ENCODE data around the gene PTPRB.
A peak's percentile ranks its signal among the peaks of the same experiment; 100 is the strongest.

Gene PTPRB

GRCh38 chr12:70592664-70593063 is 44.6 kb downstream of the PTPRB start:
- DNase-seq (ENCODE audit: low read depth) = no peak

GRCh38 chr12:70590549-70591226 is 46.5 kb downstream of the PTPRB start:
- DNase-seq (ENCODE audit: low read depth) = no peak

GRCh38 chr12:70590051-70590450 is 47.2 kb downstream of the PTPRB start:
- peak; percentile 23 for DNase-seq (ENCODE audit: low read depth)

- DNase-seq (ENCODE audit: low read depth) = no peak
Measured at GRCh38 chr12:70584332-70584731, 52.9 kb downstream of the PTPRB start.

GRCh38 chr12:70583251-70583650 is 54.0 kb downstream of the PTPRB start:
- DNase-seq (ENCODE audit: low read depth) = no peak

DNA sequence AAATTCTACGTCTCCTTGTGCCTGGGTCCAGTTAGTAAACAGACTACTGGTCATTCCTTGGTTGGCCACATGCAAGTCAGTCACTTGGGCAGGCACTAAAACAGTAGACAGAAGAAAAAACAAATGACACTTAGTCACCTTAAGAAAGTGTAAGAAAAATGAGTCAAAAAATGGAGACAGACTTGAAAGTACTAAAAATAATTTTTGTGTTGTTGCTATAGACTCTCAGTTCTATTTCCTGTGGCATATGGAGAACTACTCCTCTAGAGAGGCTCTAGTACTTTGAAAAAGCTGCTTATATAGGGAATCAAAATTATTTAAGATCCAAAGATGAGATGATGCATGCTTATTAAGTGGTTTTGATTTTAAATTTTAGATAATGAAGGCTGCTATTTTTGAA is 56.0 kb downstream of the PTPRB start:
- DNase-seq (ENCODE audit: low read depth) = no peak

- DNase-seq (ENCODE audit: low read depth) = no peak
Measured at GRCh38 chr12:70577283-70577634, 60.0 kb downstream of the PTPRB start.

DNA sequence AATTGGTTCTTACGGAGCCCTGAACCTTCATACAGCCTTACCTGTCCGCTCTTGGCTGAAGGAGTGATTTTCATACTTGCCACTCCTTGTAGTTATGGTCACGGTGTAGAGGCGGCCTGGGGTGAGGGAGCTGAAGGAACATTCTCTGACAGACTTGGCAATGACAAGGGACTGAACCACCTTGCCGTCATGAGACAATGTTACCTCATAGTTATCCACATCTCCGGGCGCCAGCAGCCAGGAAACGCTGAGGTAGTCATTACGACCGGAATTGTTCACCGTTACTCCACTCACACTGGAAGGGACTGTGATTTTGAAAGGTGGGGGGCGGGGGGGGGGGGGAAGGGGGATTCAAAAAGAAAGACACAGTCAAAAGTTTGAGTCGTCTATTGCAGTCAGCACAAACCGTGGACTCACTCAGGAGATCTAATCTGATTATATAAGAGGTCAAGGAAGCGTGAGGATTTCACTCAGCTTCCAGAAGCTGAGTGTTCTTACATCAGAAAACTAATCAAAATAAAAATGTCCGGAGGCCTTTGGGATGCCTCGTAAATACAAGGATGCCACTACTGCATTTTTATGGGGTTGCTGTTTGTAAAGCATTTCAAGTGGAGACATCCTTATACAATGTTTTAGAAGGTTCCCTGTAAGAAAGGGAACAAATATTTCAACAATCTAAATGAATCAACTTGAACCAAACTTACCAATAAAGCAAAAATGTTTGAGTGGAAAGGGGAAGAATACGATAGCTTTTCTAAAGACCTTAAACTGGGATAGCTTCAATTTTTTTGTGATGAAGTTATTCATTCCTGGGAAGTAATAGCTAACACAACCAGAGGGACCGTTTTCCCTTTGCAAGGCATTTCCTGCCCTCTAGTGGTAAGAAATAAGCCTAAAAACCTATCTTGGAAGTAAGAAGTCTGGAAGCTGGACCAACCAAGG is 60.6 kb downstream of the PTPRB start:
- DNase-seq (ENCODE audit: low read depth) = no peak

DNA sequence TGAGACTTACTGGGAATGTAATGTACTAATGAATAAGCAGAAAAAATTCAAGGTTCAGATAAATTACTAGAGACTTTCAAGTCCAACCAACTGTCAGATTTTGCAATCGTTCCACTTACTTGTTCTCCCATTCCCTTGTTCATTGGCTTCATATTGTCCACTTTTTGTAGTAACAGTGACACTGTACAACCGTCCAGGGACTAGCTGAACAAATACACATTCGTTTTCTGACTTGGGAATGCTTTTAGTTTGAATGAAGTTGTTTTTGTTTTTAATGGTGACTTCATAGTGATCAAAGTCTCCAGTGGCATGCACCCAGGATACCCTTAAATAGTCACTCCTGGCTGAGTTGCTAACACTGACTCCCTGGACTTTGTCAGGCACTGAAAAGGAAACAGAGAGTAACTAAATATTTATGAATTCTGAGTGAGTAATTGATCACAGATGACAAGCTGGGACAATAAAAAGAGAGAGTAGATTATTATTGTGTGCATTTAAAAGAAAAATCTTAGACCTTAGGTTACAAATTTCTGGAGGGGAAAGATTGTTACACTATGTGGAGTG is 65.4 kb downstream of the PTPRB start:
- DNase-seq (ENCODE audit: low read depth) = no peak

- DNase-seq (ENCODE audit: low read depth) = no peak
Measured at GRCh38 chr12:70571029-70571428, 66.2 kb downstream of the PTPRB start.

- DNase-seq (ENCODE audit: low read depth) = no peak
Measured at GRCh38 chr12:70561550-70561949, 75.7 kb downstream of the PTPRB start.

GRCh38 chr12:70560671-70561070 is 76.6 kb downstream of the PTPRB start:
- DNase-seq (ENCODE audit: low read depth) = no peak

DNA sequence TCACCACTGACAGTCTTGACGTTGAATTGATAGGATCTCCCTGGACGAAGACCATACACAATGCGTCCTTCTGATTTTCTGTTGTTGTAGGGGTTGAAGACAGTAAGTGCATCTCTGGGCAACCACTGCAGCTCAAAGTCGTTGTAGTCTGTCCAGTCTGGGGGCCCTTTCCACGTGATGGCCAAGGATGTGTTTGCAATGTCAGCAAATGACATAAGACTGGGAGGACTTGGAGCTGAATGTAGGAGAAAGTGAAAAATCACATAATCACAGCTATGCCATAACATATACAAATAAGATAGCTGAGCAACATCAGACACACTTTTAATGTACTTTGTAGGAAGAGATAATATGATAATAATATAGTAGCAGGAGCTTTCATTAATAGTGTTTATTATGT is 77.8 kb downstream of the PTPRB start:
- DNase-seq (ENCODE audit: low read depth) = no peak

- no peak for DNase-seq (ENCODE audit: low read depth)
Measured at GRCh38 chr12:70557583-70558191, 79.5 kb downstream of the PTPRB start.

DNA sequence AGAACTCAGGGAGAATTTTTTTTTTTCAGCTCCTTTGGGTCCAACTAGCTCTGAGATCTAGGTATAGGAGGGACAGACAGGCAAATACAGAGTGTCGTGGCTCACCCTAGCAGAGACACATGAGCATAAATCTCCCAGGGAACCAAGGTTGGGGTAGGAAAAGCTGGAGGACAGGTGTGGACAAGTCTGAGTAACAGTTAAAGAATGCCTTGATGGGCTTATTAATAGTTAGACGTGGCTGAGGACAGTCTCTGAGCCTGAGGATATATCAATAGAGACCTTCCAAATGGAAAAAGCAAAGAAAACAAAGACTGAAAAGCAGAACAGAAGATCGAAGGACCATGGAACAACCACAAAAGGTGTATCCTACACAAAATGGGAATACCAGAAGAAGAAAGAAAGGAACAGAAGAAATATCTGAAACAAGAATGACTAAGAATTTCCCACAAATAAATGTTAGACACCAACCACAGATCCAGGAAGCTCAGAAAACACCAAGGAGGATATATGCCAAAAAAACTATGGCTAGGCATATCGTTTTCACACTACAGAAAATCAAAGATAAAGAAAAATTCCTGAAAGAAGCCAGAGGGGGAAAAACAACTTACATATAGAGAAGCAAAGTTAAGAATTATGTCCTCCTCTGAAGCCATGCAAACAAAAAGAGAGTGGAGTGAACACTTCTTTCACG is 80.9 kb downstream of the PTPRB start:
- no peak for DNase-seq (ENCODE audit: low read depth)

- no peak for DNase-seq (ENCODE audit: low read depth)
Measured at GRCh38 chr12:70555081-70555480, 82.1 kb downstream of the PTPRB start.

DNA sequence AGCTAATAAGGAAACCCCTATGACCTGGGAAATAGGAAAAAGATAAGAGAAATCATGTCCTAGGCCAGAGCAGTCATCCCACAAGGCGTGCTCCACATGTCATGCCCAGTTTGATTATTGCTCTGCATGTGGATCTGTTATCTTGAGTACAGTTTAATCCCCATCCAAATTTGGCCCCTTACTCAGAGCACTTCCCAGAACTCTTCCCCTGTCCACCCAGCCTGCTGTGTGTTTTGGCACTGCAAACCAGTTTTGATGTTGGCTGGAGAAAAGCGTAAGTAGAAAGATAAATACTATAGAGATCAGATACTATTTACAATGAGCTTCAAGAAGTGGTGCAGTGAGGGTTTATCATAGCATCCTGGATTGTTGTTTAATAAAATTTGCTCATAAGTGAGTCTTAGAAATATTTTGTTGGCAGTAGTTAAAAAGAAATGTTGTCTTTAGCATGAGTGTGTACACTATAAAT is 83.8 kb downstream of the PTPRB start:
- DNase-seq (ENCODE audit: low read depth) = no peak

GRCh38 chr12:70551731-70552130 is 85.5 kb downstream of the PTPRB start:
- no peak for DNase-seq (ENCODE audit: low read depth)

DNA sequence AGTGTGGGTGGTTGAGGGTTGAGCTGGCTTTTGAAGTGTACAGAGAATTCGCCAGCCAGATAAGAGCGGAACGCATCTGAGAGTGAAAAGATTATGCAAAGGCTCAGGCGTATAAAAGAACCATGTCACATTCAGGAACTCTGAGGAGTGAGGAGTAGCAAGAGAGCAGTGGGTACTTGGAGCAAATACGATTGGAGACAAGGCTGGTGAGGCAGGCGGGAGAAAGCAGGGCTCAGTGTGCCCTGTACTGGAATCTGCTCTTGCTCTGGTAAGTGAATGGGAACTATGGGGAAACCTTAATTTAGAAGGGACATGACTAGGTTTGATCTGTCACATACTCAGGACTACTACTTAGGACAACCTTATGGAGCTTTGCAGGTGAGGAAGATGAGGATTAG is 87.0 kb downstream of the PTPRB start:
- DNase-seq (ENCODE audit: low read depth) = no peak

DNA sequence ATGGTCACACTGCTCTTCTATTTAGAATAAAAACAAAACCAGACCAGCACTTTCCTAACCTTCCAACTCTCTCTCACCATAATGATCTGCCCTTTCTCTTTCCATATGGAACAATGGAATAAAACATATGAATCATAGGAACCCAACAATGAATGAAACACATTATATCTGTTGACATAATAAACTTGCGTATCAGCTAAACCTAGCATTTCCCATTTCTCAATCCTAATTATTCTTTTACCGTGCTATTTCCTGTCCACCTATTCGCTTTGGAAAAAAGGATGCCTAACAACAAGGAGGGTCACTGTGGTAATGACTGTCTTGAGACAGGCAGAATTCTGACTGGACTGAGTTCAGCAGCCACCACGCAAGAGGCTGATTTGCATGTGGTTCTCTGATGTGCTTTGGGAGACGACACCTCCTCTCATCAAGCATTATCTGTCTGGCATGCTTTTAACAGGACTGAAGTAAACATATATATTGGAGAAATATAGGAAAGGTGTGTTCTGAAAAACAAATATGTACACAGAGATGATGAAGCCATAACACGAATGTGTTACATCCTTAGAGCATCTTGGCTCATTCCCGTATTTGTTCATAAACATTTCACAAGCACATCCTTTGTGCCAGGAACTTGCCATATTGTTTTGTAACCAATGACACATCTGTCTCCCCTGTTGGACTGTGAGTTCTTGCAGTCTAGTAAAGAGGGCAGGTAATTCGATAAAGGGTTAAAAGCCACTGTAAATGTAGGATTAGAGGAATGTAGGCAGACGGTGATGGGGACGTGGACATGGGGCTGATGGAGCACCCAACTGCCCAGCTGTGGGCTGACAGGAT is 87.7 kb downstream of the PTPRB start:
- DNase-seq (ENCODE audit: low read depth) = no peak

DNA sequence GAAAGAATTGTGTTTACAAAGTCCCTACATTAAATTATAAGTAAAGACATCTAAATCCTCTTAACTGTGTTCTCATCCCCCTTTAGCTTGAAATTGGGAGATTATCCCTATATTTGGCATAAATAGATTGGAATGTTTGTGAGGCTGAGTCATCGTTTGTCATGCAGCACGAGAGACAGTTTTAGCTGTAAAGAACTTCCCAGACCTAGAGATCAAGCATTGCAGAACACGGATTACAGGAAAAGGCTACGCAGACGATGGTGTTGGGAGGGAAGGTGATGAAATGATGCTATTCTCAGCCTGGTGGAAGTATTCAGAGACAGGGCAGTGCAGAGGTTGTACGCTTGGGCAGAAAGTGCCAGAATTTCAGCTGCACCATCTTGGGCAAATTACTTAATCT is 93.8 kb downstream of the PTPRB start:
- no peak for DNase-seq (ENCODE audit: low read depth)
